Measurements from ENCODE around the gene NDUFB2.
"Not testable (repeated sequence)": the region's sequence is repeated elsewhere in the genome, so short reads cannot be mapped to it uniquely, and the experiment has no call there.

The NDUFB2 gene

DNA sequence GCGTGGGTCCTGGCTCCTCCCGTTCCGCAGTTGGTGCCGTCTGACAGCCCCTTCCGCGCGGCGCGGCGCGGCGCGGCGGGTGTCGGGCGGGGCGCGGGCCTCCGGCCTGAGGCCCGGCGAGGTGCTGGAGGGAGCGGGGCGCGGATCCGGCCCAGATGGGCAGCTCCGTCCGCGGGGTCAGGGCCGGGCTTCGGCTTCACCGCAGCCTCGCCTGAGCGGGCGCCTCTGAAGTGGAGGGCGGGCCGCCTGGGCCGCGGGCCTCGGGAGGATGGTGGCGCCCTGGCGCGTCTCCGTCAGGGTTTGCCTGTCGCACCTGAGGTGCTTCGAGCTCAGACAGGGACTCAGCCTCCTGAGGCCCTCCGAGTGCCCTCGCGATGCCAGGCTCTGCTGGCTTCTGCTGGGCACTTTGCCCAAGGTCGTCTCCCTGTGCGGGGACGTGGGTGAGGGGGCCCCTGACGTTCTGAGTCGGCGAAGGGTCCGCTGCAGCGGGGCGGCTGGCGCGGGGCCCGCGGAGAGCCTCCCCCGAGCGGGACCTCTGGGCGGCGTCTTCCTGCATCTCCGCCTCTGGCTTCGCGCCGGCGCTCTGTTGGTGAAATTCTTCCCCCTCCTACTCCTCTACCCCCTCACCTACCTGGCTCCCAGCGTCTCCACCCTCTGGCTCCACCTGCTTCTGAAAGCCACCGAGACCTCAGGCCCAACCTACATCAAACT lies 23.3 kb upstream of the NDUFB2 start:
- no peak for DNase-seq

DNA sequence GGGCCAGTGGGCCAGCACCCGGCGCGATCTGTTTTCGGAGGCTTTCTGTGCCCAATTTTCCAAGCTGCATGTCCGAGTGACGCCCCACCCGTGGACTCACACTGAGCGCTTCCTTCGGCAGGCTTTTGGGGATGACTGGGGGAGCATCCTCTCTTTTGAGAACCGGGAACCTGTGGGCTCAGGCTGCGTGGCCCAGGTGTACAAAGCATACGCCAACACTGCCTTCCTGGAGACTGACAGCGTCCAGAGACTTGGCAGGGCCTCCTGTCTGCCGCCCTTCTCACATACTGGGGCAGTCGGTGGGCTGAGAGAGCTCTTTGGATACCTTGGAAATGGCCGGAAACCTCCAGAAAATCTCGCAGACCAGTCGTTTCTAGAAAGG lies 22.7 kb upstream of the NDUFB2 start:
- no peak for DNase-seq

DNA sequence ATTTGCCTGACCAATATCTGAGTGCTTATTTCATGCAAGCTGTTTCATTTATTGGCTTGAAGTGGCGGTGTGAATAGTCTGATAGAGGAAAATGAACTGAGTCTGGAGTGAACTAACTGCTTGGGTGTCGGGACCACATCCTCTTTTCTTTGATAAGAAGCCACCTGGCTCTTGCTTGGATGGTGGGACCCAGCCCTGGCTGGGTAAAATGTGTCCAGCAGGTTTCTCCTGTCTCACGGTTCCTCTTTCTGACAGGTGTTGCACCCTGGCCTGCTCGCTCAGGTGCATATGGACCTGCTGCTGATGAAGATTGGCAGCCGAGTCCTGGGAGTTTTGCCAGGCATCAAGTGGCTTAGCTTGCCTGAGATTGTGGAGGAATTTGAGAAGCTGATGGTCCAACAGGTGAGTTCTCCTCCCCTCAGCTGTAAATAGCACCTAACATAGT lies 22.1 kb upstream of the NDUFB2 start:
- DNase-seq: no peak

DNA sequence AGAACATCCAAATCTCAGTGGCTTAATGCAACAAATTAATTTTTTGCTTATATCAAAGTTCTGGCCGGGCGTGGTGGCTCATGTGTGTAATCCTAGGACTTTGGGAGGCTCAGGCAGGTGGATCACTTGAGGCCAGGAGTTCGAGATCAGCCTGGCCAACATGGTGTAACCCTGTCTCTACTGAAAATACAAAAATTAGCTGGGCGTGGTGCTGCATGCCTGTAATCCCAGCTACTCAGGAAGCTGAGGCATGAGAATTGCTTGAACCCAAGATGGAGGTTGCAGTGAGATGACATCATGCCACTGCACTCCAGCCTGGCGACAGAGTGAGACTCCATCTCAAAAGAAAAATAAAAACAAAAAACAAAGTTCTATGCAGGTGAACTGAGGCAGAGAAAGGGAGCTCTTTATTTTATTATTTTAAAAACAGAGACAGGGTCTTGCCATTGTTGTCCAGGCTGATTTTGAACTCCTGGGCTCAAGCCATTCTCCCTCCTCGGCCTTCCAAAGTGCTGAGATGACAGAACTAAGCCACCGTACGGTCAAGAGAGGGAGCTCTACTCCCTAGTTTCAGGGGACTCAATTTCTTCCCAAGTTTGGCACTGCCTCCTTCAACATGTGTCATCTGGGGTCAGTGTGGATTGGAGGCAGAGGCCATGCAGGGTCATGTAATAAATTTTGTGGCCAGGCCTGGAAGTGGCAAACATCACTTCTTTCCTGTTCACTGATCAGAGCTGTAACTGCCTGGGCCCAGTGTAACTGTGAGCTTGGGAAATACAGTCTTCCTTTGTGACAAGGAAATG lies 21.4 kb upstream of the NDUFB2 start:
- no peak for DNase-seq

DNA sequence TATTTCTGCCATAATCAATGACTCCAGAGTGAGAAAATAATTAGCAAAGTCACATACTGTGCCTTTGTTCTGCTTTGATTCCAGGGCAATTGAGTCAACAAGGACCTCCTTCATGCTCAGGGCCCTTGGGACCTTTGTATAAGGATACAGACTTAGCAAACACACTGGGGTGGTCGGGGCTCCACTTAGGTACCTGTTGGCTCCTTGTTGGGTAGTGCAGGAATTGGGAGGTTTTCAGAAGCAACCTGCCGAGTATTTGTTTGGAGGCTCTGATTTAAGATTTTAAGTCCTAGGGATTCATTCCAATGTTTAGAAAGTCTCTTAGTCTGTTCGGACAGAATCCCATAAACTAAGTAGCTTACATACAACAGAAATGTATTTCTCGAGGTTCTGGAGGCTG lies 20.8 kb upstream of the NDUFB2 start:
- no peak for DNase-seq

DNA sequence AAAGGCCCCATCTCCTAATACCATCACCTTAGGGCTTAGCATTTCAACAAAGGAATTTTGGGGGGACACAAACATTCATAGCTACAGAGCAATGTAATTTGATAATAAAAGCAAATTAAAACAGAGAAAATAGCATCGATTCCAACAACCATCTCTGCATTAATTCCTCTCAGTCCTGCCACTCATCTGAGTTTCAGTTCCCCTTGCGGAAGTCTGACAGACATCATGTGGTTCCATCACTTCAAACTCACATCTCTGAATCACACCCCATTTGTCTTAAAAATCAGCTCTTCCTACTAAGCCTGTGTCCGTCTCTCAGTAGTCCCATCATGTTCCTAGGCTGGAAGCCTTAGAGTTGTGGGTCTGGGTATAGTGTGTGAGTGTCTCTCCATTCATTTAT lies 20.2 kb upstream of the NDUFB2 start:
- no peak for DNase-seq

DNA sequence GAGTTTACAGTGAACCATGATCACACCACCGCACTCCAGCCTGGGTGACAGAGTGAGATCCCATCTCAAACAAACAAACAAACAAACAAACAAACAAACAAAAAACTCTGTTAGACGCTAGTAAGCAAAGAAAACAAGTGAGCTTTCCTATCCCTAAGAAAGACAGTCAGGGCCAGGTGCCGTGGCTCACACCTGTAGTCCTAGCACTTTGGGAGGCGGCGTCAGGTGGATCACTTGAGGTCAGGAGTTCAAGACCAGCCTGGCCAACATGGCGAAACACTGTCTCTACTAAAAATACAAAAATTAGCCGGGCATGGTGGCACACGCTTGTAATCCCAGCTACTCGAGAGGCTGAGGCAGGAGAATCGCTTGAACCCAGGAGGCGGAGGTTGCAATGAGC lies 19.6 kb upstream of the NDUFB2 start:
- not testable (repeated sequence) for DNase-seq

DNA sequence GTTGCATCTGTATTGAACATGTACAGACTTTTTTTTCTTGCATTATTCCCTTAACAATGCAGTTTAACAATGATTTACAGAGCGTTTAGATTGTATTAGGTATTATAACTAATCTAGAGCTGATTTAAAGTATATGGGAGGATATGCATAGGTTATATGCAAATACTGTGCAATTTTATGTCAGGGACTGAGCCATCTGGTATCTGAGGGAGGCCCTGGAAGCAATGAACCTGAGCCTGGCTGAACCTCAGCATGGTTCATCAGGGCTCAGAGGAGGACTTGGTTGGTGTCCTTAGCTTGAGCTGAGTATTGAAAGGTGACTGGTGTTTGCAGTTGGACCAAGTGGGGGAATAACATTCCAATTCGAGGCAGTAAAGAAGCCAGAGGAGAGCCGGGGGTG lies 19.0 kb upstream of the NDUFB2 start:
- DNase-seq: no peak

DNA sequence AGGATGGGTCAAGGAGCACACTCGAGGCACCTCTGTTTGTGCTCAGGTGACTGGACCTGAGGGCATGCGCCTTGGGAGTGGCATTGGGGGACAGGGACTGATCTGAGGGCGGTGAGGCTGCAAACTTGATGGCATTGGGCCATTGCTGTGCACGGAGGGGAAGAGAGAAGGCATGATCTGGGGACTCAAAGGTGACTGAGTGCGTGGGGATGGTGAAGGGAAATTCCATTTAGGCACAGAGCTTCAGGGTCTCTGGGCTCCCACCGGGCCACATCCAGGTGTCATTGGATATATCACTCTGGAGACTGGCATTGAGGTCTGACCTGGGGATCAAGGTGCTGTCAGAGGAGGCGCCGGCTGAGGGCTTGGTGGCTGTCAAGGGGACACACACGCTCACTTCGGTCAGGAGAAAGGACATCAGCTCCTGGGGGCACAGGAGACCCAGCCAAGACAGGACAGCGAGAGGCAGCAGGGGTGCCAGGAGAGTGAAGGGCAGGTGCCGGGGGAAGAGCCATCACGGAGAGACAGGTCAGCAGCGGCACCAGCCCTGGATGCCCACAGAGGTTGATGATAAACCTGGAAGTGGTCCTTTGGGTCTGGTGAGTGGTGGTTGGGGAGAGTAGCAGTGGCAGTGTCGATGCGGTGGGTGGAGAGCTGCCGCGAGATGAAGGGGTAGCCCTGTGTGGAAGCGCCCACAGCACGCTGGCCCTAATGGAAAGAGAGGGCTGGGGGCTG lies 18.3 kb upstream of the NDUFB2 start:
- DNase-seq: no peak

DNA sequence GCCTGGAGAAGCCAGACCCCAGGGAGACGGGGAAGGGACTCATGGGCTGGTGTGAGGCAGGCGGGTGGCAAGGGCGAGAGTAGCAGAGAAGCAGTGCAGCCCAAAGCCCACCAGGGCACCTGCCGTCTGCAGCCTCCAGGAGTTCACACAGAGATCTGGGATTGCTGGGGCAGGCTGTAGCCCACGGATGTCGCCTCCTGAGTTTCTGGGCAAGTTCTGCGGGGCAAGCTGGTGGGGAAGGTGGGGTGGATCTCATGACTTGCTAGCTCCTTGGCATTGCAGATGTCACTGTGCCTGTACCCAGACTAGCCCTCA lies 17.7 kb upstream of the NDUFB2 start:
- DNase-seq: no peak

DNA sequence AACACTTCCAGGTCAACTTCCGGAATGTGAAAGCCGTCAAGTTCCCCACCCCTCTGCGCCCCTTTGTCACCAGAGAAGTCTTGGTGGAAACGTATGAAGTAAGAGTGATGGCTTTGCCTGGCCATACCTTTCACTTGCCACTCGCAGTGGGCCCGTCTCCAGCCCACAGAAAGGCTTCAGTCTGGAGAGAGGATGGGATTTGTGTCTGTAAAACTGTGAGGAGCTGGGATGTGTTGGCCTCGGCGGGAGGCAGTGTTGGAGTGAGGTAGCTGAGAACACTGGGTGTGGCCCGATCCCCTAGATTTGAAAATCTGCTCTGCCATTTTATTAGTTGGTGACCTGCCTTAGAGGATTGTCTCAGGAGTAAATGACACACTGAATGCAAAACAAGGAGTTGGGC lies 17.3 kb upstream of the NDUFB2 start:
- DNase-seq: no peak

DNA sequence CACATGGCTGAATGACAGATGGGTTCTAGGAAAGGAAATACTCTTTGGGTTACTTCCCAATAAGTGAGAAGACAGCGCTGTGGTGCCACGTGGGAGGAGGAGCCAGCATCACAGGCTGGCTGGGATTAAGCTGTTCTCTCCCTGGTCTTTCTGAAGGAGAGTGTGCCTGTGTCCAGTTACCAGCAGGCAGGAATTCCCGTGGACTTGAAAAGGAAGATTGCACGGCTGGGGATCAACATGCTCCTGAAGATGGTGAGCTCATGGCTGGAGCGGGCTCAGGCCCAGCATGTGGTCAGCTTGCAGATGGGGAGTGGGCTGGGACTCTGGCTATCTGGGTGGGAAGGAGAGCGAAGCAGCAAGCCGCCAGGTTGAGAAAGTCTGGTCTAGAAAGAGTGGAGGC lies 15.6 kb upstream of the NDUFB2 start:
- DNase-seq: no peak

DNA sequence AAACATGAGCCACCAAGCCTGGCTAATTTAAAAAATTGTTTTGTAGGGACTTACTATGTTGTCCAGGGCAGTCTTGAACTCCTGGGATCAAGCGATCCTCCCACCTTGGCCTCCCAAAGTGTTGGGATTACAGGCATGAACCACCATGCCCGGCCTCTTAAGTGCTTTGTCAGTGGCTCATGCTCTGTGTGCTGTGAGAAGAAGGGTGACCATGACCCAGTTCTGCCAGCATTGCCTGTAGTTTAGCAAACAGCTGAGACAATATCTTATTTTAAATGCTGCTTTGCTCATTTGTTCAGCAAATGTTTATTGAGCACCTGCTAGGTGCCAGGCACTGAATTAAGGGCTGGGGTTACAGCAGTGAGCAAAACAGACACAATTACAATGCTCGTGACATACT lies 14.7 kb upstream of the NDUFB2 start:
- DNase-seq: no peak

DNA sequence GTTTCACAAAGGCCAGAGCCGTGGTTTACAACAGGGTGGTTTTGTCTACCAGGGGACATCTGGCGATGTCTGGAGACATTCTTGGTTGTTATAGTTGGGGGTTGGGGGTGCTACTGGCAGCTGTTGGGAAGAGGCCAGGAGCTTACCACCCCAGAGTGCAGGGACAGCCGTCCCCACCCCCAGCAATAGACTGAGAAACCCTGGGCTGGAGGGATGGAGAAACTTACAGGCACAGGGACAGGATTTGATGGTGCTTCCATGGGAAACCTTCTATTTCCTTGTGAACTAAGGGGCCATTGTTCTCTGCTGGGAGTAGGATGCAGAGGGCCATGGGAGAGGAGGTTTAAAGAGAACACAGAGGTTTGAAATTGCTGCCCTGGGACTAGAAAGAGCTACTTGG lies 12.9 kb upstream of the NDUFB2 start:
- no peak for DNase-seq

DNA sequence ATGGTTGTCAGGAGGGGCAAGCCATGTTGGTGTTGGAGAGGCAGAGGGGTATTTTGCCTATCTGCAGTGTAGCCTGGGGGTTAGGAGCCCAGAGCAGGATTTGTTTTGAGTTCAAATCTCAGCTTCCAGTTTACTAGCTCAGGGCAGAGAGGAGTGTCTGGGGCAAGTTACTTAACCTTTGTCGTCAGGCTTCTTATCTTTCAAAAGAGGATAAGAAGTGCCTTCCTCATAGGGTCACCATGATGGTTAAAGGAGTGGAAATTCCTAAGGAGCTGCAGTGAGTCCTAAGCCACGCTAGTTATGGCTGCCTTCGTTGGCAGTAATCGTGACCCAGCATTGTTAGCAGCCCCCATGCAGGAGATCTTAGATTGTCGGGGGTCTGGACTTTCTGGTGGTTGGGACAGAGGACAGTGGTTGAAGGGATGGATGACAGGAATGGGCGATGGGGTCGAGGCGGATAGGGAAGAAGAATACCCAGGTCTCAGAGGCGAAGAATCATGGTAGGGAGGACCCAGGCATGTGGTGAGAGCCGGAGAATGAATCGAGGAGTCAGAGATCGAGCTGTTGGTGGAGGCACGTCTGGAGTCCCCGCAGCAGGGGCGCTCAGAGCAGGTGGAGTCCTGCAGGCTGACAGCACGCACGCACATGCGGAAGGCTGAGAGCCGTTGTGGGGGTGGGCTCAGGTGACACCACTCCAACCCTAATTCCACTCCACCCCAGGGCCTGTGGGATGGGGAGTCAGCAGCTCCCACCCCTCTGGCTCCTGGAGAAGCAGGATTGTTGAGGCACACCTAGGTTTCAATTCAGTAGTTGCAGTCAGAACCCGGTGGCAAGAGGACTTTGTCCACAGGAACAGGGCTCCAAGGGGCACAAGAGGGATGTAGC lies 12.2 kb upstream of the NDUFB2 start:
- no peak for DNase-seq

DNA sequence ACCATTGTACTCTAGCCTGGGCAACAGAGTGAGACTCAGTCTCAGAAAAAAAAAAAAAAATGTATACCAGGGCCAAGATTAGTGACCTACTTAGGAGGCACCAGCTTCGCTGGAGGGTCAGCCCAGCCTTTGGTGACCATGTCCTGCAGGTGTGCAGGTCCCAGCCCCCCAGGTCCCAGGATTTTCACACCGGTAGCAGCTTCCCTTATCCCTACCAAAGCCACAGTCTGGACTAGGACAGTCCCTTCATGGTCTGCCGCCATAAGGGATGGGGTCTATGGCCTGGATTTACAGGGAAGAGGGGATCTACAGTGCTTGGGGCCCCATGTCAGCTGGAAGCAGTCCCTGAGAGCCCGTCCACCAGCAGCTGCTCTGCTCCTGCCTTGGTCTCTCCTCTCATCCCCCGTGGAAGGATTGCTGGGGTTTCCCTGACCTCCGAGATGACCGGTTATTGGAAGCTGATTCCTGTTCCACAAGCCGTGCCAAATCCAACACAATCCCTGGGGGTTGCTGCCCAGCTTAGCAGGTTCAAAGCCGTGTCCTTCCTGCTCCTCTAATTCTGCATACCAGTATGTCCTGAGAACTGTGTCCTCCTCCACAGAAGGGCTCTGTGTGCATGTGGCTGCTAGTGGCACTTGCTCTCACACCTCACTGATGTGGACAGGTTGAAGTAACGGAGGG lies 11.0 kb upstream of the NDUFB2 start:
- DNase-seq: no peak

DNA sequence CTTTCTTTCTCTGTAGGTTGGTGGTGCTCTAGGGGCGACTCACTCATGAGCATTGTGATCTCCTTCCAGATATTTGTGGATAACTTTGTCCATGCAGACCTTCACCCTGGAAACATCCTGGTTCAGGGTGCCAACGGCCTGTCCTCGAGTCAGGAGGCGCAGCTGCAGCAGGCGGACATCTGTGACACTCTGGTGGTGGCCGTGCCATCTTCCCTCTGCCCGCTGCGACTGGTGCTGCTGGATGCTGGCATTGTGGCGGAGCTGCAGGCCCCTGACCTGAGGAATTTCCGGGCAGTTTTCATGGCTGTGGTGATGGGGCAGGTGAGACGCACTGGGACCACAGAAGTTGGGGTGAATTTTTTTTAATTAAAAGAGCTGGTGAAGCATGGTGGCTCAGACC lies 9.6 kb upstream of the NDUFB2 start:
- no peak for DNase-seq

DNA sequence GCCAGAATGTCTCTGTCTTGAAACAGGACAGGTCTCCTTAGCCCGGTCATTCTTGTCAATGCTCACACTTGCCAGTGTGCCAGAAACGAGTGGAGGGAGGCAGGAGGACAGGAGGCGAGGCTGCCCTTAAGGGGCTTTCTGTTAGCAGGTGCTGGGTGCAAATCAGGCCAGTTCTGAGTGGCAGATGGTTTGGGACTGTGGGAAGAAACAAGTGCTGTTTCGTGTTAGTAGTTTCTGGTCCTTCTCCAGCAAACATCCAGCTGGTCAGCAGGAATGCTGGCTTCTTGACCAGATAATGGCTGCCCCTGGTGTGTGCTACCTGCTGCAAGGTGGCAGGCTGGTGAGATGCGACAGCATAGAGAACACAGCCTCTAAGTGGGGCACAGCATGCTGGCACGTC lies 8.2 kb upstream of the NDUFB2 start:
- DNase-seq: no peak

DNA sequence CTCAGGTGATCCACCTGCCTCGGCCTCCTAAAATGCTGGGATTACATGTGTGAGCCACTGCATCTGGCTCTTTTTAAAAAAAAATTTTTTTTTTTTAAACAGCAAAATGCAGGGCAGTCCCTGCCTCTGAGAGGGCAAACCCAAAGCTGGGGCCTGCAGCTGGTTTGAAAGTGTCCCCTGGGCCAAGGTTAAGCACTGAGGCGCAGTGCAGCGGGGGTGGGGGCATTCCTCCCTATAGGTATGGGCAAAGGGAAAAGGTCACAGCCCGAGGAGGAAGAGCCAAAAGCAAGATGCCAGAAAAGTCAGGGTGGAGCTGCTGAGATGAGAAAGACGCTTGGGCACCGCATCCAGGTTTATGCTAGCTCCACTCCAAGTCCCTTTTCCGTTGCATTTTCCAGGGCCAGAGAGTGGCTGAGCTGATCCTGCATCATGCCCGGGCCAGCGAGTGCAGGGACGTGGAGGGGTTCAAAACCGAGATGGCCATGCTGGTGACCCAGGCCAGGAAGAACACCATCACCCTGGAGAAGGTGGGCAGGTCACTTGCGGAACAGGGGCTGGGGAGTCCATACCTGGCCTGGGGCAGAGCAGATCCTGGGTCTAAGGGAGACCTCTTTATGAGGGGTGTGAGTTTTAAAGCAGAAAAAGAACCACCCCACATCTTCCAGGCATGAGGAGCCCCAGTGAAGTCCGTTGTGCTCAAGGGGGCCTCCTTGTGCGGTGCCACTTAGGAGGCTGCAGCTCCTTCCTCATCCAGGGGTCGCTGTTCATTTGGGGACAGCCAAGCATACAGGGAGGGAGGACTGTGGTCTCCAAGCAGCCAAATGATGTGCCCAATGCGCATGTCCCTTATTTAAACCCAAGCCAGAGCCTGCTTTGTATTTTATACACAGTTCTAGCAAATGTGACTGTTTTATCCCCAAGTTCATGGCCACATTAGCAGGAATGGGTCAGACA lies 7.0 kb upstream of the NDUFB2 start:
- DNase-seq: no peak

DNA sequence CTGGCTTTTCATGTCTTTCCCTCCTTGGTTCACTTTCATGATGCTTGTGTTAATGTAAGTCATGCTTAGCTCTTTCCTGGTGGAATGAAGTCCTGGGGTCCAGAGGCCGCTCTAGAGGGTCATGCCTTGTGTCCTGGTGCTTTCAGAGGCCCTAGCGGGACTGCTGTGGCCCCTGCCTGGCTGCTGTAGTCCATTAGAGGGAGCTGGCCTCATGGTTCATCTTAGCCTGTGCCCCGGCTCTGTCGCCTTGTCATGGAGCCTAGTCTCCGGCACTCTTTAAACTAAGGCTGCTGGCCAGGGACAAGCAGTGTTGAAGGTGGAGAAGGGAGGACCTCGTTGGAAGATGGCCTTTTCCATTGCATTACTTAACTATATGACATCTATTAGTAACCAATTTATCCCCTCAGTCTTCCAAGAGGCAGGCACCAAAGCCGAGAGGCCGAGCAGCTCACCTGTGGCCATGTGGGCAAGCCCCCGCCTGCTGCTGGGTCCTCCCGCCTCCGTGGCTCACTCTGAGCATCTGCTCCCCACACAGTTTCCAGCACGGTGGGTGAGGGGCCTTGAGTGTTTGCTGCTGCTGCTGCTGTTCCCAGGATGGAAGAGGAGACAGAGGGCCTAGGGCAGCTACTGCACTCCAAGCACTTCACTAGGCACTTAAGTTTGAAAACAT lies 5.0 kb upstream of the NDUFB2 start:
- DNase-seq: no peak

DNA sequence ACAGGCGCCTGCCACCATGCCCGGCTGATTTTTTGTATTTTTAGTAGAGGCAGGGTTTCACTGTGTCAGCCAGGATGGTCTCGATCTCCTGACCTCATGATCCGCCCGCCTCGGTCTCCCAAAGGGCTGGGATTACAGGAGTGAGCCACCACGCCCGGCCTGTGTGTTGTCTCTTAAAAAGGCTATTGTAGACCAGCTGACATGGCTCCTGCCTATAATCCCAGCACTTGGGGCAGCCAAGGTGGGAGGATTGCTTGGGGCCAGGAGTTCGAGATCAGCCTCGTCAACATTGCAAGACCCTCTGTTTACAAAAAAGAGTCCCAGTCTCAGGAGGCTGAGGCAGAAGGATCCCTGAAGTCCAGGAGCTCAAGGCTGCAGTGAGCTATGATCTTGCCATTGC lies 2.7 kb upstream of the NDUFB2 start:
- DNase-seq: not testable (repeated sequence)

All from NCI-H2081 treated with DMSO at 0.1 percent for 48 hours (cell line).